ENCODE results near the gene ERCC5.

The ERCC5 gene

DNA sequence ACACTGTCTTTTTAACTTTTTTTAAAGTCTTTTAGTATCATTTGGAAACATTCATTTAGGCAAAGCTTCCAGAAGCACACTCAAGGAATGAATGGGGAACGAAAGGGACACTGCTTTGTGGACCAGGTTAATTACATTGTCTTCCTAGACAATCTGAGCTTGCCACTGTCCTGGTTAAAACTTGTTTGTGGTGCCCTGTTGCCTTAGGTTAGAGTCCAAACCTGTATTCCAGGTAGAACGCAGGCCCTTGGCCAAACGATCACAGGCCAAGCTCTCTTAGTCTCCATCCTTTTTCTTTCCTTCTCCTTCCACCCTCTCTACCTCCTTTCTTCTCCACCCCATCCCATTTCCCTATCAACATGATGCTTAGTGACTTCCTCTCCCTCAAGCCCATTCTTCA is 66.8 kb downstream of the ERCC5 start:
- Histone ChIP-seq H3K9me3 (ENCODE audit: control insufficient read depth, low read length) (no peaks in the 10 kb centered on the region), H3K36me3 (ENCODE audit: control insufficient read depth, insufficient read depth, low read length) (no peaks in the 10 kb centered on the region), H3K9ac (no peak overlapping the region), H3K4me1 (no peaks in the 10 kb centered on the region), H3K27ac (no peak overlapping the region), H3K4me3 (ENCODE audit: low read depth, low read length) (no peak overlapping the region), H3K79me2 (no peaks in the 10 kb centered on the region), H2AFZ (no peak overlapping the region), H3K27me3 (ENCODE audit: control insufficient read depth, insufficient read depth, low read length) (no peaks in the 10 kb centered on the region), H3K4me2 (ENCODE audit: low read length) (no peak overlapping the region)
- TF ChIP-seq CTCF (IDR thresholded peaks at IDR 0.05), result no peak

- Histone ChIP-seq H3K79me2 (no peaks in the 10 kb centered on the region), H3K4me1 (no peaks in the 10 kb centered on the region), H3K9me3 (ENCODE audit: control insufficient read depth, low read length) (no peaks in the 10 kb centered on the region), H3K36me3 (ENCODE audit: control insufficient read depth, insufficient read depth, low read length) (no peaks in the 10 kb centered on the region), H3K27ac (no peak overlapping the region), H3K27me3 (ENCODE audit: control insufficient read depth, insufficient read depth, low read length) (no peaks in the 10 kb centered on the region), H2AFZ (no peak overlapping the region), H3K9ac (no peak overlapping the region), H3K4me3 (ENCODE audit: low read depth, low read length) (no peak overlapping the region), H3K4me2 (ENCODE audit: low read length) (no peak overlapping the region)
- no peak for TF ChIP-seq CTCF (IDR thresholded peaks at IDR 0.05)
These were observed 68.1 kb downstream of the ERCC5 start for GRCh38 chr13:102913914-102914313.

DNA sequence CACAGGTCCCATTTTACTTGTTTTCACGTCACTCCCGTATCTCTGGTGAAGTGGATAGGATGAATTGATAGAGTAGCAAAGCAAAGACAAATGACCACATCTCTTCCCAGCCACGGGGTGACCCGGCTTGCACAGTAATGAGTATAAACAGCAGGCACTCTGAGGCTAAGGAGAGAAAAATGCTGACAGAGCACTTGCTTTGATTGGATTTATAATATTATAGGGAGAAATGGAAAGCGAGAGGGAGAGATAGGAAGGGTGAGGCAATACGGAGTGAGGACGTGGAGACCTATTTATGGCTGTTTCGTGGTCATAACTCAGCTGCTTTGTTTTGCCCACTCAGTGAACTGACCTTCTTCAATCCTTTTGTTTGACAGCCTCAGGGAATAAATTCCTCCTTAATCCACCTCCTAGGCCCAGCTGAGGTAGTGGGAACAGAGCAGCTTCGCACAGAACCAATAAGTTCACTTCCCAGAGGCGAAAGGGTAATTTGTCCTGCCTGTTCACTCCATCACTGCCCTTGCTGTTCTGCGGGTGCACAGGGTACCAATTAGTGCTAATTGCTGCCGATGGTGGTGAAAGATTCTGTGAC is 68.6 kb downstream of the ERCC5 start:
- Histone ChIP-seq H2AFZ (no peak overlapping the region), H3K9me3 (ENCODE audit: control insufficient read depth, low read length) (no peaks in the 10 kb centered on the region), H3K79me2 (no peaks in the 10 kb centered on the region), H3K4me2 (ENCODE audit: low read length) (no peak overlapping the region), H3K9ac (no peak overlapping the region), H3K27ac (no peak overlapping the region), H3K27me3 (ENCODE audit: control insufficient read depth, insufficient read depth, low read length) (no peaks in the 10 kb centered on the region), H3K4me1 (no peaks in the 10 kb centered on the region), H3K4me3 (ENCODE audit: low read depth, low read length) (no peak overlapping the region), H3K36me3 (ENCODE audit: control insufficient read depth, insufficient read depth, low read length) (no peaks in the 10 kb centered on the region)
- no peak for TF ChIP-seq CTCF (IDR thresholded peaks at IDR 0.05)

DNA sequence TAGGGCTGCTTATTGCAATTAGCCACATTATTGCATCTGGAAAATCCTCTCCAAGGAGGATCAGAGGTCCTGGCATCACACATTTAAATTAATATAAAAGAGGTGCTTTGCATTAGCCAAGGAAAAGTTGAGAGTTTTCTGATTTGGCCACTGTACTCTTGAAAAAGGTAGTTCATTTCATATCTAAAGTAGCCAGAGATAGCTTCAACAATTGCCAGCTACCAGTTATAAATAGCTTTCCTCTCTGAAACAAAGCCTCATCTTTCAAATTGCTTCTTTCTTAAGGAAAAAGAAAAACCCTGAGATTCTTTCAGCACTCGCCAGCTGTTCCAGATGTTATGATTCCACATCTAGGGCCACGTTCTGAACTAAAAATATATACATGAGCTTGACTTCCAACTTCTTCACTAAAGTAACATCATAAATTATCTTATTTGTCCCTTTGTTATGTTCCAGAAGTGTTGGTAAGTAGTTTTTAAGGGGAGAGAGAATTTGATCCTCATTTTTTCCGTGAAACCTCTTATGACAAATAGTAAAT is 69.6 kb downstream of the ERCC5 start:
- no peaks in the 10 kb centered on the region for H3K27me3 ChIP-seq (ENCODE audit: control insufficient read depth, insufficient read depth, low read length)
- no peaks in the 10 kb centered on the region for H3K79me2 ChIP-seq
- H3K27ac ChIP-seq, result no peak overlapping the region
- H2AFZ ChIP-seq, result no peak overlapping the region
- no peak overlapping the region for H3K9ac ChIP-seq
- no peak overlapping the region for H3K4me3 ChIP-seq (ENCODE audit: low read depth, low read length)
- H3K4me2 ChIP-seq (ENCODE audit: low read length), result no peak overlapping the region
- no peak for TF ChIP-seq CTCF (IDR thresholded peaks at IDR 0.05)
- H3K4me1 ChIP-seq, result no peaks in the 10 kb centered on the region
- no peaks in the 10 kb centered on the region for H3K9me3 ChIP-seq (ENCODE audit: control insufficient read depth, low read length)
- H3K36me3 ChIP-seq (ENCODE audit: control insufficient read depth, insufficient read depth, low read length), result no peaks in the 10 kb centered on the region

DNA sequence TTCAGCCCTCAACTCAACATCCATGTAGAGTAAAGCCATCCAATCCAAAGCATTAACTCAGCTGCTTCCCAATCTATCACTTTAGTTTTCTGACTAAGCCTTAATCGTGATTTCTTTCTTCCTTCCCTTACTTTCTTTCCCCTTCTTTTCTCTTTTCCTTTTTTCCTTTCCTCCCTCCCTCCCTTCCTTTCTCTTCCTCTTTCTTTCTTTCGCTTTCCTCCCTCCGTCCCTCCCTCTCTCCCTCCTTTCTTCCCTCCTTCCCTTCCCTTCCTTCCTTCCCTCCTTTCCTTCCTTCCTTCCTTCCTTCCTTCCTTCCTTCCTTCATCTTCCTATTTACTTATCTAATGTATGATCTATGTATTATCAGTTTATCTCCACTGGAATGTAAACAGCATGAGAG is 71.2 kb downstream of the ERCC5 start:
- Histone ChIP-seq H2AFZ (no peak overlapping the region), H3K36me3 (ENCODE audit: control insufficient read depth, insufficient read depth, low read length) (no peaks in the 10 kb centered on the region), H3K4me1 (no peaks in the 10 kb centered on the region), H3K27me3 (ENCODE audit: control insufficient read depth, insufficient read depth, low read length) (no peaks in the 10 kb centered on the region), H3K79me2 (no peaks in the 10 kb centered on the region), H3K4me2 (ENCODE audit: low read length) (no peak overlapping the region), H3K4me3 (ENCODE audit: low read depth, low read length) (no peak overlapping the region), H3K9ac (no peak overlapping the region), H3K27ac (no peak overlapping the region), H3K9me3 (ENCODE audit: control insufficient read depth, low read length) (no peaks in the 10 kb centered on the region)
- TF ChIP-seq CTCF (IDR thresholded peaks at IDR 0.05), result no peak

Data from parathyroid adenoma (tissue), 2 donors.